ENCODE measurements around the gene BCAS3. TPM values are rescaled to one million over a fixed set of nuclear protein-coding genes. Genes with fewer than 3 reads are reported as not detected.
"Not testable (repeated sequence)": the region's sequence is repeated elsewhere in the genome, so short reads cannot be mapped to it uniquely, and the experiment has no call there.

BCAS3 gene
- polyA plus RNA-seq, 1 experiment: 17.5 TPM

- H3K9me3 ChIP-seq (ENCODE audit: control insufficient read depth, insufficient read depth, low read length): no peaks in the 10 kb centered on the region
- ChIA-PET CTCF (no interaction called here), POLR2A (no interaction called here)
- H3K4me3 ChIP-seq (ENCODE audit: low read depth, low read length): no peak overlapping the region
- no peak for TF ChIP-seq CTCF (IDR thresholded peaks at IDR 0.05; ENCODE audit: low read depth, low read length)
- H3K27ac ChIP-seq (ENCODE audit: low read depth, low read length): no peak overlapping the region
- no peaks in the 10 kb centered on the region for H3K27me3 ChIP-seq (ENCODE audit: control insufficient read depth, insufficient read depth, low read length)
- DNase-seq (ENCODE audit: low read depth, low spot score): no peak
Observed at GRCh38 chr17:60757437-60757836, 79.8 kb downstream of the BCAS3 start.

GRCh38 chr17:60759756-60760155 is 82.1 kb downstream of the BCAS3 start:
- no peaks in the 10 kb centered on the region for H3K9me3 ChIP-seq (ENCODE audit: control insufficient read depth, insufficient read depth, low read length)
- no peaks in the 10 kb centered on the region for H3K27me3 ChIP-seq (ENCODE audit: control insufficient read depth, insufficient read depth, low read length)
- no peak for TF ChIP-seq CTCF (IDR thresholded peaks at IDR 0.05; ENCODE audit: low read depth, low read length)
- no peak overlapping the region for H3K4me3 ChIP-seq (ENCODE audit: low read depth, low read length)
- ChIA-PET POLR2A (no interaction called here), CTCF (interaction anchor here (0.6 kb wide), 1 partner anchor 14 kb away, joined by 3 read pairs; no protein-coding TSS in a partner anchor)
- no peak for DNase-seq (ENCODE audit: low read depth, low spot score)
- H3K27ac ChIP-seq (ENCODE audit: low read depth, low read length): no peak overlapping the region

GRCh38 chr17:60761301-60761700 is 83.7 kb downstream of the BCAS3 start:
- H3K4me3 ChIP-seq (ENCODE audit: low read depth, low read length); POLR2A ChIA-PET; DNase-seq (ENCODE audit: low read depth, low spot score); H3K27ac ChIP-seq (ENCODE audit: low read depth, low read length); H3K9me3 ChIP-seq (ENCODE audit: control insufficient read depth, insufficient read depth, low read length); H3K27me3 ChIP-seq (ENCODE audit: control insufficient read depth, insufficient read depth, low read length); CTCF ChIA-PET: not testable (repeated sequence)

- no peak for DNase-seq (ENCODE audit: low read depth, low spot score)
- no peaks in the 10 kb centered on the region for H3K27me3 ChIP-seq (ENCODE audit: control insufficient read depth, insufficient read depth, low read length)
- peaks cover 5% of the 10 kb centered on the region; the same call in 1 of the 2 replicates for H3K9me3 ChIP-seq (ENCODE audit: control insufficient read depth, insufficient read depth, low read length)
- POLR2A ChIA-PET: no interaction called here
- no peak overlapping the region for H3K27ac ChIP-seq (ENCODE audit: low read depth, low read length)
- TF ChIP-seq CTCF (IDR thresholded peaks at IDR 0.05; ENCODE audit: low read depth, low read length): no peak
- CTCF ChIA-PET: interaction anchor here (0.6 kb wide), 1 partner anchor 15 kb away, joined by 3 read pairs; no protein-coding TSS in a partner anchor
- H3K4me3 ChIP-seq (ENCODE audit: low read depth, low read length): no peak overlapping the region
Observed at GRCh38 chr17:60766778-60767190, 89.1 kb downstream of the BCAS3 start.

- Histone ChIP-seq H3K4me3 (ENCODE audit: low read depth, low read length) (no peak overlapping the region), H3K27ac (ENCODE audit: low read depth, low read length) (no peak overlapping the region), H3K27me3 (ENCODE audit: control insufficient read depth, insufficient read depth, low read length) (no peaks in the 10 kb centered on the region), H3K9me3 (ENCODE audit: control insufficient read depth, insufficient read depth, low read length) (peaks cover 5% of the 10 kb centered on the region; the same call in 1 of the 2 replicates)
- ChIA-PET CTCF (no interaction called here), POLR2A (no interaction called here)
- no peak for TF ChIP-seq CTCF (IDR thresholded peaks at IDR 0.05; ENCODE audit: low read depth, low read length)
- no peak for DNase-seq (ENCODE audit: low read depth, low spot score)
Observed at GRCh38 chr17:60767744-60768308, 90.2 kb downstream of the BCAS3 start.
